A172 (cell line): ENCODE results near the gene KCNMA1. TPM values are rescaled to one million over a fixed set of nuclear protein-coding genes. Genes with fewer than 3 reads are reported as not detected.
"Not testable (repeated sequence)": the region's sequence is repeated elsewhere in the genome, so short reads cannot be mapped to it uniquely, and the experiment has no call there.

ENCODE experiments used
- DNase-seq: peaks from one replicate; pipeline ENCODE4 v3.0.0-alpha.2; 2015; ENCODE audit warnings: low spot score
- total RNA-seq: library from RNA; depleted of rRNA; stranded (reverse); fragments of >200 nt; shearing (Covaris generic); gene quantifications from 2 replicates; pipeline ENCODE4 v1.2.3, GENCODE V29; 2014

Gene KCNMA1
- total RNA-seq, 1 experiment from 2014 or later, result 50.7 TPM

GRCh38 chr10:77420947-77421523 lies 216.6 kb downstream of the KCNMA1 start:
- no peak for DNase-seq

DNA sequence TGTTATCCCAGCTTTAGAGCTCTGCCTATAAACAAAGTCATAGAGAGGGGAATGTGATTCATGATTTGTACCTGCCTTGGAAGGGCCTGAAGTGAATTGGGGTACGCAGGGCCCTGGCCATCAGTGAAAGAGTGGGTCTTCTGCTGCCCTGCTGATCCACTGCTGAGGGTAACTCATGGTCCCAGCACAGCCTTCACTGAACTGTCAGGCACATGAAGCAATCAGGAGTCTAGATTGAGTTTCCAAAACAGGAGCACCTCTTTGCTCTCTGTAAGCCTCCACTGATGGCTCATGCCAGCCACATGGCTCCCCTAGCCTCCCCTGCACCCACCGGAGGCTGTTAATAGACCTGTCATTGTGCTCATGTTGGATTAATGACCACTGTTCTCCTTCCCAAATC lies 217.6 kb downstream of the KCNMA1 start:
- no peak for DNase-seq

DNA sequence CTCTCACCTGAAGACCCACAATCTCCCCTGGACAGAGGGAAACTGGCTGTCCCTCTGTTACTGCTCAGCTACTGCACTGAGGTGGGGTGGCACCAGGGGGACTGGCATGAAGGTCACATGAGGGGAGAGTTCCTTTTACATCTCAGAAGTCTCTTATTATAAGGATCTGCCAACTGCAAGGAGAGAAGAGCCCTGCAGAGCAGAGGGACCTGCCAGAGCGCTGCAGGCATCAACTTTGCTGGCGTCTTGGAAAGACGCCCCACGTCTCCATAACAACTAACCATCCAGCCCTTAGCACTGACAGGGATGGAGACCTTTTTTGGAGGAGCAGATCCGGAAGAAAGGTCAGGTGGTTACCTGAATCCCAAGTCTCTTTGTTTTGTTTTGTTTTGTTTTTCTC lies 218.6 kb downstream of the KCNMA1 start:
- no peak for DNase-seq

DNA sequence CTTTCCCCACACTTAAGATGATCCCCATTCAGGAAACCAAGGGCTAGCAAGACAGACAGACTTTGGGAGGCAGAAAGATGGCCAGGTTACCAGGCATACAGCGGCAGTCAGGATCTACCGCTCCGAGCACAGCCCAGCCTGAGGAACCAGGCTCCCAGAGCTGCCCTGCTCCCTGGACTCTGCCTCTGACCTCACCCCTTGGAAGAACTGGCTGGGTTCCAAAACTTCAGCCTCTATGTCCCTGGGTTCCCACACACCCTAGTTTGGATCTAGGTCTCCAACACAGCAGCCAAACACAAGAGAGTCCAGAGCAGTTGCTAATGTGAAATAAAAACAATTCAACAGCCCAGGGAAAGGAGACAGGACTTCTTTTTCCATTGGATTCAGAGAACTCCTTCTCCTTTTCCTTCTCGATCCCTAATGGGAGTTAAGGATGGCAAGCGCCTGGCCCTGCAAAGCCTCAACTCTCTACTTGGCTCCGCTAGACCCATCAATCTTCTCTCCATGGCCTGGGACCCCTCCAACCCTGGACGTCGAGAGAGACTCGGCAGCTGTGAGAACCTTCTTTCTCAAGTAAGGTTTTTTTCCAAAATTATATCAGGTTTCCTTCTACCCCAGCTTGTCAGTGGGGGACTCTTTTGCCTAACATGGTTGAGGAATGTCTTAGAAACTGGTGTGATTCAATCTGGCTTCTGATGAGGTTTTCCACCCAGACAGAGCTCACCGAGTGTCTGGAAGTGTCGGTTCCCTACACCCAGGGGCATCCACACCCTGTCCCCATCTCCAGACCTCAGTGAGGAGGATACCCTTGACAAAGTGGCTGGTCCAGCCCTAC lies 219.6 kb downstream of the KCNMA1 start:
- no peak for DNase-seq

DNA sequence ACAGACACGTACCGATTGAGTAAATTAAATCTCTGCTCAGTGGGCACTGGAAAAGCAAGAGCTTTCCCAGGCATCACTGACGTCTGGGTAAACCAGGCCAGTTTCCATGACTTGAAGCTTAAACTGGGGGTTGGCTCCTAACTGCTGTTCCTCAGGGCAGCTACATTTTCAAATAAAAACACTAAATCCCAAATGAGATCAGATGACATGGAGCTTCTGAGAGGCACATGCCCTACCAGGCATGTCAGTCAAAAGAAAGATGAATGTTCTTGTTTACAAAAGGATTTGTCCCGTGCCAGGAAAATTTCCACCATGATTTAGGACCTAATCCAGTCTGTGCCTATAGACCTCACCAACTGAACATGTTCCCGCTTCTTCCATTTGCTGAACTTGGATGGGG lies 220.2 kb downstream of the KCNMA1 start:
- no peak for DNase-seq

DNA sequence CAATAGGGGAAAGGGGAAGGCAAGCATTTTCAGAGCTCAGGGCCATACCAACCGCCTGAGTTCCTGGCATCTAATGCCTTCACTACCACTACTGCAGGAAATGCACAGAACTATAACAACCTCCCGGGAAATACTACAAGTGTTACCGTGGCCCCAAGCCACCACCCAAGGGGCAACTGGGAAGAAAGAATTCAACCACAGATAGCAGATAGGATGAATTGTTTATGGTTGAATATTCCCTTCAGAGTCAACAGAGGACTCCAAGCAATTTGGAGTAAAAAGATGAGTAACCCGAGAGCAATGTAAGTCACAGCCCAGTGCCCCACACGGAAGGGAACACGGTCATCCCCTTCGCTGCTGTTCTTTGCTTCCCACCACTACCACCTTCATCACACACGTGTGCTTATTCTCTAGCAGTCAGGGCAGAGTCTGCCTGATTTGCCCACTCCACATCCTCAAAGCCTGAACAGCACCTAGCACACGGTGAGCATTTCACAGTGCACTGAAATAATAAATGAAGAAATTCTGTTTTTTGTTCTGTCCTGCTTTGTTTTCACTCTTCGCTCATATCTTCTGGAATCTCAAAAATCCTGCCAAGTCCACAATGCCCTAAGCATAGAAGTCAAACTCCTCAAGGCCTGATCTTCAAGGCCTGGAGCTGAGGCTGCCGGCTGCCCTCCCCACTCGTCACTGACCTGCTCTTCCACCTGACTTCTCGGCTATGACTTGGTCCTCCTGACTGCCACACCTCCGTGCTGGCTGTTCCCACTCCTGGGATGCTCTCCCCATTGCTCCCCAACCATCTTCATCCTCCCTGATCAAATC lies 221.1 kb downstream of the KCNMA1 start:
- peak; percentile 97 for DNase-seq

DNA sequence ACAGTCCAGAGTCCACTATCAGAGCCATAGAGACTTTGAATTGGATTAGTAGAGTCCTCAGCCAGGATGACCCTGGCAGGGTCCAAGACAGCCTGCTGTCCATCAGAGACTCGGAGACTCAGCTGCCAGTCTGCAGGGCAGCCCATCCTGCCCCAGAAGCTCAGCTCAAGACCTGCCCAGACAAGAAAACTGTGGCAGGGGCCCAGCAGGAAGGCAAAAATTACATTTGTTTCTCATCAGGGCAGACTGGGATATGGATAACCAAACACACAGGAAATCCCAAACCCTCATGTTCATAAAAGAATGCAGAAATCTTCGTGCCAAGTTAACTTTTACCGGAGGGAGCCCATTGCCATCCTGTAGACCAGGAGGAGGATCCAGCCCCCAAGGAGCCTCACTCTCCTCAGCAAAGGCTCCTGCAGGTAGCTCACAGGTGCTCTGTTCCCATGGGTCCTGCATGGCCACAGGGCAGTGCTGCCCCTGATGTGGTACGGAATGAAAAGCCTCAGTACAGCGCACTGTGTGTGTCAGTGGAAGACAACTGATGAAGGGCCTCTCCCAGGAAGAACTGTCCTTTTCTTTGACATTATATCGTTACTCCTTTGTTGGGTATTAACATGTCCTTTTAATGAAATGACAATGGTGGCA lies 222.2 kb downstream of the KCNMA1 start:
- DNase-seq, result no peak

GRCh38 chr10:77413231-77413630 lies 224.4 kb downstream of the KCNMA1 start:
- DNase-seq, result no peak

DNA sequence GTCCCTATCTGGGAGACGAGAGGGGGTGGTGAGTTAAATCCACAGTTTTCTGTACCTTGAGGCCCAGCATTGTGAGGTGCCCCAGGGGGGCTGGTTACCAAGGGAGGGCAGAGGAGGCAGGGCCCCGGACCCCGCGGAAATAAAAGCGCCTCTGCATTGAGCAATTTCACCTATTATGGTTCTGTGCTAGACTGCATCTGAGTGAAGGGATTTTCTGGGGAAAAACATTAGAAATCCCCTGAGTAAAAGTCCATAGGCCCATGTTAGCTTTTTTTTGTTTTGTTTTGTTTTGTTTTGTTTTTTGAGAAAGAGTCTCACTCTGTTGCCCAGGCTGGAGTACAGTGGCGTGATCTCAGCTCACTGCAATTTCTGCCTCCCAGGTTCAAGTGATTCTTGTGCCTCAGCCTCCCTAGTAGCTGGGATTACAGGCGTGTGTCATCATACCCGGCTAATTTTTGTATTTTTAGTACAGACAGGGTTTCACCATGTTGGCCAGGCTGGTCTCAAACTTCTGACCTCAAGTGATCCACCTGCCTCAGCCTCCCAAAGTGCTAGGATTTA lies 225.0 kb downstream of the KCNMA1 start:
- DNase-seq, result not testable (repeated sequence)

- DNase-seq, result no peak
Measured at GRCh38 chr10:77411805-77412204, 225.8 kb downstream of the KCNMA1 start.

DNA sequence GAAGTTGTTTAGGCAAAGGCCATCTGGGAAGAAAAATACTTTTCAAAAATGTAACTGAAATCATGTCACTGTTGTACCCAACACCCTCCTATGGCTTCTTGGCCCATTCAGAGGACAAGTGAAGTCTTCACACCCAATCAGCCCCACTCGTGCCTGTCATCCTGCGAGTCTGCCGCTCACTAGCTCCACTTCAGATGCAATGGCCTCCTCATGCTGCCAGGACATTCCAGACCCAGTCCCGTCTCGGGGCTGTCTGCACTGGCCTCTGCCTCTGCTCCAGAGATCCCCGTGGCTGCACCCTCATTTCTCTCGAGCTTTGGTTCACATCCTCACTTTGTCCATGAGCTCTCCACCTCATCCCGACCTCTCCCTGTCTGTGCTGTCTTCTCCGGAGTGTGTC lies 227.1 kb downstream of the KCNMA1 start:
- DNase-seq, result no peak

DNA sequence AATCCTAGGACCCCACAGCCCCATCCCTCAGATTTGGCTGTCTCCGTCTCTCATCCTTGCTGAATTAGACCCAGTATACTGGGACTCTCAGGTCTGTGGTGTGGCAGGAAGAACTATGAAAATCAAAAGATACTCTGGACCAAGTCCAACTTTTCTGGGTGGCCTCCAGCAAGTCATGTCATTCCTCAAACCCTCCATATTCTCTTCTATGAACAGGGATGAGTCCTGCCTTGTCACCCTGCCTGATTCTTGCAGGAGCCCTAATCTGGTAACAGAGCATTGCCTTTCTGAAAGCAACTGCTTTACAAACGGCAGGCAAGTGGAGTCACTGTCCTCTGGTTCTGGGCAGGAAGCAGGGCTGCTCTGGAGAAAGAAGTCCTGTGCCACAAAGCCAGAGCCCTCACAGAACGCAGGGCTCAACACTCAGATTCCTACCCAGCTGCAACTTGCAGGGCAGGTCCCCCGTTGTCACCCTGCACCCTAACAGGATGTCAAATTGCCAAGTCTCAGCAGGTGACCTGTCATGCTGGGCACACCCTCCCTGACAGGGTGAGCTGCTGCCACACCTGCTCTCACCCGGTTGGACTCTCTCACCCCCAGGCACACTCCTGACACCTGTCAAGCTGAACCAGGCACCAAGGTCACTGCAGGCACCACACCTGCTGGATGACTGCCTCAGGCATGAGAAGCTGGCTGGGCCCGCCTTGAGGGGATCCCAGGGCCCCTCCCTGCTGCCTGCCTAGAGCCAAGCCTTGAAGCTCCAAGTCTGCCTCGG lies 227.7 kb downstream of the KCNMA1 start:
- no peak for DNase-seq

DNA sequence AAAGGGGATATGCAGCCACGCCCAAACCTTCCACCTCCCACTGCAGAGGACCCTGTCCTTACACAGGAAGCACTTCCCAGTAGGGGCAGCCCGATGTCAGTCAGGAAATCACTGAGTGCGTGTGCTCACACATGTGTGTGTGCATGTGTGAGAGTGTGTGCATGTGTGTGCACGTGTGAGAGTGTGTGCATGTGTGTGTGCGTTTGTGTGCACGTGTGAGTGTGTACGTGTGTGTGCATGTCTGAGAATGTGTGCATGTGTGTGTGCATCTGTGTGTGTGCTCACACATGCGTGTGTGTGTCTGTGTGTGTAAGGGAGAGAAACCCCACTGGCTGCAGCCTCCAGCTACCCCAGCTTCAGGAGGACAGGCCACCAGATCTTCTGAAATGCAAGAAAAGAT lies 229.3 kb downstream of the KCNMA1 start:
- DNase-seq, result no peak

- DNase-seq, result no peak
Measured at GRCh38 chr10:77406764-77407430, 230.7 kb downstream of the KCNMA1 start.

DNA sequence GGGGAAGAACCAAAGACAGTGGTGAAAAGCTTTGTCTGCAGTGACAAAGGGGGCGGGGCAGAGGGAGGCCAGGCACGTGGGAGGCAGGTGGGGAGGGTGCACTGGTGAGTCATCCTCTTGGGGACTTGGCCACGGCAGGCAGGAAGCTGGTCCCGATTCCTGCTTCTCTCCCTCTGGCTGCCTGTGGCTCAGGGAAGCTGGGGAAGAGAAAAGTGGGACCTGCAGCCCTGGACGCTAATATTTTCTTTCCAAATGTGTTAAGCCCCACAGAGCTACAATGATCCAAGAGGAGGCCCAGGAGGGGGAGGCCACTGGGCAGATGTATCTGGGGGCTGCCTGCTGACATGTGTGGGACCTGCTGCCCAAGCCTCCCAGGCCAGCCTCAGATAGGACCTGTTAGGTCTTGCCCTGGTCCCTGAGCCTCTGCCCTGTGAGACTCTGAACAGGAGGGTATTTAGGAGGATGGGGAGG lies 231.8 kb downstream of the KCNMA1 start:
- peak; percentile 95 for DNase-seq

- no peak for DNase-seq
Measured at GRCh38 chr10:77404810-77405209, 232.8 kb downstream of the KCNMA1 start.

- no peak for DNase-seq
Measured at GRCh38 chr10:77403761-77404160, 233.8 kb downstream of the KCNMA1 start.

- DNase-seq, result no peak
Measured at GRCh38 chr10:77401683-77402082, 235.9 kb downstream of the KCNMA1 start.

DNA sequence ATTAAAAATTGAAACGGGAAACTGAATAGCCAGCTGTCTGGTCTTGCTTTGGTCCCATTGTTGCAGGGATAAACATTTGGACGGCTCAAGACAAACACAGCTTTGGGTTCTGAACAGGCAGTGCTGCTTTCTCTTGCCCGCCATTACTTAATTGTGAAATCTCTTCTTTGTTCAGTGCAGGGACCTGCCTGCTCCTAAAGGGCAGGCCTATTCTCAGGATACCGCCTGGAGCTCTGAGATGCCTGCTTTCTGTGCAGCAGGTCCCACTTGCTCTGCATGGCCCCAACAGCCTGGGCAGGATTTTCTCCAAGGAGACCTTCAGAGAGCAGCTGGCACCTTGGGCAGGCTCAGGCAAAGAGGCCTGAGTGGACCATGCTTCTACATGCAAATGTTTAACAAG lies 237.6 kb downstream of the KCNMA1 start:
- no peak for DNase-seq
